A549 (cell line): ENCODE measurements around the gene TBC1D32. TPM values are rescaled to one million over a fixed set of nuclear protein-coding genes. Genes with fewer than 3 reads are reported as not detected.

Experiments used
- ATAC-seq, 2 experiments: fragments of 200-7000 bp in 1 of 2; fragments of >200 bp in 1 of 2; cut with Nextera tagmentation in 1 of 2; cut with Tn5 transposase in 1 of 2; 3 replicates each; pipeline versions ENCODE4 v1.8.0 to v1.9.1; 2018 to 2020; ENCODE audit warnings: mild to moderate bottlenecking in 1 of 2, moderate library complexity in 1 of 2
- CTCF ChIA-PET: fragments of 300-600 bp; sonication (Branson Sonifier 250); formaldehyde crosslinking; extraction: SDS; loops from one replicate; lab custom pipeline; 2021; ENCODE audit warnings: antibody characterized with exemption, inconsistent platforms; lab: Yijun Ruan, JAX
- POLR2A ChIA-PET: fragments of 350-600 bp; formaldehyde crosslinking; extraction: SDS; loops from one replicate; lab custom pipeline; 2021; ENCODE audit warnings: antibody characterized with exemption, inconsistent platforms; lab: Yijun Ruan, JAX
- DNase-seq, 2 experiments: peaks; one replicate each; pipeline versions ENCODE4 v3.0.0 to v3.0.0-alpha.2; 2011 to 2016; ENCODE audit warnings: low read depth in 1 of 2, low spot score in 1 of 2
- FAIRE-seq: peaks from 2 replicates; lab custom pipeline; 2011; peaks lifted over from hg19 to GRCh38; lab: Jason Lieb, UNC
- H3K27ac ChIP-seq, 2 experiments: fragments of >200 bp; sonication (Bioruptor Twin); formaldehyde crosslinking; 3 replicates each; pipeline ENCODE4 v1.5.1; 2016 to 2017
- H3K4me1 ChIP-seq: fragments of >200 bp; sonication (Bioruptor Twin); formaldehyde crosslinking; 3 replicates; pipeline ENCODE4 v1.6.1; 2016
- H3K4me2 ChIP-seq: fragments of >200 bp; sonication (Bioruptor Twin); formaldehyde crosslinking; 3 replicates; pipeline ENCODE4 v1.6.1; 2016
- H3K4me3 ChIP-seq: fragments of >200 bp; sonication (Bioruptor Twin); formaldehyde crosslinking; 3 replicates; pipeline ENCODE4 v1.5.1; 2016
- H3K9me3 ChIP-seq: fragments of >200 bp; sonication (Bioruptor Twin); formaldehyde crosslinking; 3 replicates; pipeline ENCODE4 v1.6.1; 2016
- CEBPB ChIP-seq, 2 experiments: fragments of >200 bp in 1 of 2; sonication (Bioruptor Twin) in 1 of 2; formaldehyde crosslinking in 1 of 2; IDR thresholded peaks; 2 replicates each; pipeline ENCODE4 v1.6.1; 2012 to 2016
- CHD4 ChIP-seq: fragments of 200-600 bp; sonication (generic); IDR thresholded peaks from 2 replicates; pipeline ENCODE4 v1.6.1; 2016; ENCODE audit warnings: antibody characterized with exemption, mild to moderate bottlenecking, borderline replicate concordance
- EHF ChIP-seq: fragments of 250-450 bp; sonication (Bioruptor Pico); IDR thresholded peaks from 2 replicates; pipeline ENCODE4 v1.5.0; 2020; ENCODE audit warnings: mild to moderate bottlenecking
- ELK1 ChIP-seq: fragments of 150-350 bp; IDR thresholded peaks from 2 replicates; pipeline ENCODE4 v1.6.1; 2014; ENCODE audit warnings: low read depth, mild to moderate bottlenecking, low read length
- FOXS1 ChIP-seq: fragments of 250-450 bp; sonication (Bioruptor Pico); IDR thresholded peaks from 2 replicates; pipeline ENCODE4 v1.5.0; 2020; ENCODE audit warnings: mild to moderate bottlenecking, moderate library complexity
- HDAC2 ChIP-seq: fragments of 200-600 bp; sonication (generic); IDR thresholded peaks from 2 replicates; pipeline ENCODE4 v1.6.1; 2016
- HOXB5 ChIP-seq: fragments of 250-450 bp; sonication (Bioruptor Pico); IDR thresholded peaks from 2 replicates; pipeline ENCODE4 v1.5.0; 2020; ENCODE audit warnings: mild to moderate bottlenecking, moderate library complexity
- KDM1A ChIP-seq: fragments of 200-600 bp; sonication (generic); IDR thresholded peaks from 2 replicates; pipeline ENCODE4 v1.6.1; 2016; ENCODE audit warnings: low read depth, mild to moderate bottlenecking
- KDM5A ChIP-seq: fragments of 200-600 bp; sonication (generic); IDR thresholded peaks from 2 replicates; pipeline ENCODE4 v1.6.1; 2016; ENCODE audit warnings: antibody characterized with exemption, mild to moderate bottlenecking
- MYC ChIP-seq: IDR thresholded peaks from 2 replicates; pipeline ENCODE4 v1.6.1; 2012; ENCODE audit warnings: mild to moderate bottlenecking, inconsistent platforms, low read length, improper control_type of control experiment, borderline replicate concordance
- NPAS2 ChIP-seq: fragments of 250-450 bp; sonication (Bioruptor Pico); IDR thresholded peaks from 2 replicates; pipeline ENCODE4 v1.8.0; 2022; ENCODE audit warnings: mild to moderate bottlenecking, moderate library complexity, borderline replicate concordance
- RAD21 ChIP-seq, 2 experiments: fragments of >200 bp in 1 of 2; sonication (Bioruptor Twin) in 1 of 2; formaldehyde crosslinking in 1 of 2; IDR thresholded peaks in 1 of 2; conservative IDR thresholded peaks in 1 of 2; 2 replicates in 1 of 2; 3 replicates in 1 of 2; pipeline ENCODE4 v1.6.1; 2012 to 2018; ENCODE audit warnings: inconsistent platforms in 1 of 2
- RCOR1 ChIP-seq: fragments of 150-350 bp; IDR thresholded peaks from 2 replicates; pipeline ENCODE4 v1.6.1; 2014; ENCODE audit warnings: antibody characterized with exemption, low read length, low read depth
- SMC3 ChIP-seq: fragments of >200 bp; sonication (Bioruptor Twin); formaldehyde crosslinking; IDR thresholded peaks from 3 replicates; pipeline ENCODE4 v1.6.1; 2018; ENCODE audit warnings: inconsistent platforms
- SREBF2 ChIP-seq: fragments of 450-650 bp; IDR thresholded peaks from 2 replicates; pipeline ENCODE4 v1.6.1; 2014; ENCODE audit warnings: mild to moderate bottlenecking, moderate library complexity
- TP53 ChIP-seq: fragments of 250-450 bp; sonication (Bioruptor Pico); IDR thresholded peaks from 2 replicates; pipeline ENCODE4 v1.5.0; 2021; ENCODE audit warnings: mild to moderate bottlenecking, moderate library complexity
- USF2 ChIP-seq: fragments of 450-650 bp; IDR thresholded peaks from 2 replicates; pipeline ENCODE4 v1.6.1; 2014; ENCODE audit warnings: antibody characterized with exemption
- WGBS: methylation state at CpG from one replicate; pipeline ENCODE4 v1.1.6; 2017; ENCODE audit errors: missing lambda C conversion rate; 5-methylcytosine and 5-hydroxymethylcytosine counted together
- polyA plus RNA-seq, 4 experiments: library from polyadenylated mRNA; depleted of rRNA in 3 of 4; stranded (reverse); fragments of >200 nt; fragmentation: RNase III in 1 of 4; extraction: RNeasy Plus Mini Kit Qiagen cat#74134 plus additional on column Dnase treatment in 1 of 4; gene quantifications; 2 replicates in 3 of 4; 3 replicates in 1 of 4; pipeline ENCODE4 v1.2.3, GENCODE V29; 2011 to 2017
- TF ChIP-seq, protein P1 (sequence below): IDR thresholded peaks from 2 replicates; pipeline ENCODE4 v1.6.1; 2012; ENCODE audit warnings: low read depth, borderline replicate concordance
- TF ChIP-seq, protein P2 (sequence below): IDR thresholded peaks from 2 replicates; pipeline ENCODE4 v1.6.1; 2012
- TF ChIP-seq, protein P3 (sequence below): fragments of >200 bp; sonication (Bioruptor Twin); formaldehyde crosslinking; IDR thresholded peaks from 3 replicates; pipeline ENCODE4 v1.5.1; 2016

The TBC1D32 gene
- polyA plus RNA-seq, 2 of the 4 experiments (the other 2 are of a cell fraction) = 2.1 to 4.4 TPM

DNA sequence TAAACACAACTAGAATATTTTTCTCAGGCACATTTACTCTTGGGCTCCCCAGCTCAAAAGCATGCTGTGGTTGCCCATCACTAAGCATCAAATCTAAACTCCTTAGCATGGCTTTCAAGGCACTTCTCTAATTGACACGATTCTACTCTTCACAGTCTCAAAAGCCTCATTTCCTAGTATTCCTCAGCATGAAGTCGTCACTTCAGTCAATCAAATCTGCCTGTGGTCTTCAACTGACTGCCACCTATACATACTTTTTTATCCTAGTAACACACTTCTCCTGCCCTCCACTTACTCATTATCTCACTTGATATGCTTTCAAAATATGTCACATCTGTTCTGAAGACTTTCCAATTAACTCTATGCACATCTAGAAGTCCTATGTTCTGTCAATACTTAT, 110.3 kb downstream of the TBC1D32 start (continued):
- no peak for TF ChIP-seq CHD4

DNA sequence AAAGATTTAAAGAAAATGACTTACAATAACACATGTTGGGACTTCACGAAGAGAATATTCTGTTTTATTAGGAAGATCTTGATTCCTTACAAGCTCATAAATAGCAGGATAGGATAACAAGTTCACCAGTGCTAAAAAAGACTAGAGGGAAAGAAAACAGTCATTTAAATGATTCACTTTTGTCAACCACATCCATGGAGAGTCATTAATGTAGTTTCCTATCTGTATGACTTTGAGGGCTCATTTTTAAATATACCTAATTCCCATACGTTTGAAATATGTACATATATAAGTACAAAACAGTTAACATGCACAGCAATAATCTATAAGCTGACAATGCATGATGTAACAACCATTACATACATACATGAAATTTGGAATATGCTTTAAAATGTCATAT, 111.1 kb downstream of the TBC1D32 start:
- Histone ChIP-seq H3K9me3 (no peaks in the 10 kb centered on the region), H3K4me1 (no peaks in the 10 kb centered on the region), H3K27ac (no peak overlapping the region), H3K4me3 (no peak overlapping the region), H3K4me2 (no peak overlapping the region)
- TF ChIP-seq FOXS1 (CRISPR knock-in tag) = no peak
- no peak for TF ChIP-seq SREBF2
- TF ChIP-seq, protein P1, sequence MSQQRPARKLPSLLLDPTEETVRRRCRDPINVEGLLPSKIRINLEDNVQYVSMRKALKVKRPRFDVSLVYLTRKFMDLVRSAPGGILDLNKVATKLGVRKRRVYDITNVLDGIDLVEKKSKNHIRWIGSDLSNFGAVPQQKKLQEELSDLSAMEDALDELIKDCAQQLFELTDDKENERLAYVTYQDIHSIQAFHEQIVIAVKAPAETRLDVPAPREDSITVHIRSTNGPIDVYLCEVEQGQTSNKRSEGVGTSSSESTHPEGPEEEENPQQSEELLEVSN = no peak
- no peak for TF ChIP-seq EHF (CRISPR knock-in tag)
- TF ChIP-seq RCOR1 = no peak
- TF ChIP-seq USF2 = no peak
- no peak for TF ChIP-seq HDAC2
- TF ChIP-seq KDM1A = no peak
- TF ChIP-seq, protein P2, sequence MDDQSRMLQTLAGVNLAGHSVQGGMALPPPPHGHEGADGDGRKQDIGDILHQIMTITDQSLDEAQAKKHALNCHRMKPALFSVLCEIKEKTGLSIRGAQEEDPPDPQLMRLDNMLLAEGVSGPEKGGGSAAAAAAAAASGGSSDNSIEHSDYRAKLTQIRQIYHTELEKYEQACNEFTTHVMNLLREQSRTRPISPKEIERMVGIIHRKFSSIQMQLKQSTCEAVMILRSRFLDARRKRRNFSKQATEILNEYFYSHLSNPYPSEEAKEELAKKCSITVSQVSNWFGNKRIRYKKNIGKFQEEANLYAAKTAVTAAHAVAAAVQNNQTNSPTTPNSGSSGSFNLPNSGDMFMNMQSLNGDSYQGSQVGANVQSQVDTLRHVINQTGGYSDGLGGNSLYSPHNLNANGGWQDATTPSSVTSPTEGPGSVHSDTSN = no peak
- no peak for TF ChIP-seq ELK1
- no peak for TF ChIP-seq TP53 (CRISPR knock-in tag)
- no peak for TF ChIP-seq KDM5A
- no peak for TF ChIP-seq MYC
- no peak for TF ChIP-seq HOXB5 (CRISPR knock-in tag)
- no peak for TF ChIP-seq CEBPB (IDR thresholded peaks at IDR 0.05)
- no peak for TF ChIP-seq NPAS2 (CRISPR knock-in tag)
- FAIRE-seq (no peak), ATAC-seq (no peak), DNase-seq (no peak)
- WGBS = 53% methylated on average over 2 of the region's 2 CpGs
- POLR2A ChIA-PET = no interaction called here
- CTCF ChIA-PET = no interaction called here

DNA sequence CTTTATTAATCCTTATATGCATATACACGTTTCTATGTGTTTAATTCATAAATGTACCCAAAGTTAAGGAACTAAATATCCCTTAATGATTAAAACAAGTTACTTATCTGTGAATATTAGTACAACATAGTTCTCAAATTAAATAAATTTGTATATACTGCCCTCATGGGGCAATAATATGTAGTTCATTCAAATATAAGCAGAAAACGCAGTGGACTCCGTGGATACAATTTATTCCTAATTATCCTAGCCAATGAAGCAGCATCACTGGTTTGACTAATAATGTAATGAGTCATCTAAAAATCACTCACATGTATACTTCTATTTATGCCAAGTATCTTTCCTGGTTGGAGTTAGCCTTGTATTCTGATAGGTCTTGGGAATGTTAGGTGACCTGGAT, 111.6 kb downstream of the TBC1D32 start:
- Histone ChIP-seq H3K9me3 (no peaks in the 10 kb centered on the region), H3K4me1 (no peaks in the 10 kb centered on the region), H3K27ac (no peak overlapping the region), H3K4me3 (no peak overlapping the region), H3K4me2 (no peak overlapping the region)
- FAIRE-seq (no peak), DNase-seq (peak in 1 of 2 experiments; percentile 7), ATAC-seq (peak in 1 of 2 experiments; percentile 42; a peak in 1 of 6 replicates)
- 46% methylated on average over 3 of the region's 3 CpGs for WGBS
- ChIA-PET CTCF (no interaction called here), POLR2A (no interaction called here)
- peak; percentile 26 to 34; a peak in 2 of 5 replicates for TF ChIP-seq RAD21 (conservative IDR thresholded peaks at IDR 0.05 in 1 of 2, IDR thresholded peaks at IDR 0.05 in 1 of 2)
- TF ChIP-seq, protein P3, sequence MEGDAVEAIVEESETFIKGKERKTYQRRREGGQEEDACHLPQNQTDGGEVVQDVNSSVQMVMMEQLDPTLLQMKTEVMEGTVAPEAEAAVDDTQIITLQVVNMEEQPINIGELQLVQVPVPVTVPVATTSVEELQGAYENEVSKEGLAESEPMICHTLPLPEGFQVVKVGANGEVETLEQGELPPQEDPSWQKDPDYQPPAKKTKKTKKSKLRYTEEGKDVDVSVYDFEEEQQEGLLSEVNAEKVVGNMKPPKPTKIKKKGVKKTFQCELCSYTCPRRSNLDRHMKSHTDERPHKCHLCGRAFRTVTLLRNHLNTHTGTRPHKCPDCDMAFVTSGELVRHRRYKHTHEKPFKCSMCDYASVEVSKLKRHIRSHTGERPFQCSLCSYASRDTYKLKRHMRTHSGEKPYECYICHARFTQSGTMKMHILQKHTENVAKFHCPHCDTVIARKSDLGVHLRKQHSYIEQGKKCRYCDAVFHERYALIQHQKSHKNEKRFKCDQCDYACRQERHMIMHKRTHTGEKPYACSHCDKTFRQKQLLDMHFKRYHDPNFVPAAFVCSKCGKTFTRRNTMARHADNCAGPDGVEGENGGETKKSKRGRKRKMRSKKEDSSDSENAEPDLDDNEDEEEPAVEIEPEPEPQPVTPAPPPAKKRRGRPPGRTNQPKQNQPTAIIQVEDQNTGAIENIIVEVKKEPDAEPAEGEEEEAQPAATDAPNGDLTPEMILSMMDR = peak; percentile 26; the same call in 2 of the 3 replicates
- no peak for TF ChIP-seq SMC3
- no peak for TF ChIP-seq EHF (CRISPR knock-in tag)
